HCT116 (cell line): ENCODE data around the gene SPAG6. TPM values are rescaled to one million over a fixed set of nuclear protein-coding genes. Genes with fewer than 3 reads are reported as not detected.

Experiments
- ATAC-seq: fragments of 200-7000 bp; cut with Tn5 transposase; 2 replicates; pipeline ENCODE4 v1.9.1; 2020; ENCODE audit warnings: mild to moderate bottlenecking, moderate library complexity
- BruUV-seq: library from RNA; stranded (reverse); fragments of 400-500 nt; replicated peaks from 2 replicates; lab custom pipeline; 2021; lab: Mats Ljungman, UMichigan
- CTCF ChIA-PET: fragments of 300-600 bp; sonication (Branson Sonifier 250); formaldehyde crosslinking; loops from one replicate; lab custom pipeline; 2021; ENCODE audit warnings: antibody characterized with exemption; lab: Charles Lee
- POLR2A ChIA-PET: fragments of 300-600, 350-600 bp; sonication (Branson Sonifier 250); formaldehyde crosslinking; loops from one replicate; lab custom pipeline; 2021; ENCODE audit warnings: antibody characterized with exemption; lab: Charles Lee
- RAD21 ChIA-PET, 2 experiments: fragments of 300-600 bp; sonication (Branson Sonifier 250); formaldehyde crosslinking; loops; one replicate each; lab custom pipeline; 2023; ENCODE audit warnings: low total read pairs in 2 of 2; ENCODE audit not compliant: uncharacterized antibody in 2 of 2, unreplicated experiment in 2 of 2, low non-redundant PET in 1 of 2; lab: Charles Lee
- DNase-seq: peaks from one replicate; pipeline ENCODE4 v3.0.0-alpha.2; 2010; ENCODE audit warnings: low read depth, low spot score
- H2AFZ ChIP-seq: fragments of 200-600 bp; shearing (Covaris generic), sonication (generic); 2 replicates; pipeline ENCODE4 v1.6.1; 2017; ENCODE audit warnings: low read depth, mixed run types, mixed read lengths, antibody characterized with exemption, low read length; ENCODE audit not compliant: poor library complexity, severe bottlenecking
- H3K27ac ChIP-seq: 2 replicates; pipeline ENCODE4 v1.5.1; 2012; ENCODE audit warnings: low read depth, low read length
- H3K27me3 ChIP-seq: fragments of 200-600 bp; sonication (generic); 2 replicates; pipeline ENCODE4 v1.6.1; 2016; ENCODE audit warnings: mixed run types, low read length, mixed read lengths; ENCODE audit not compliant: insufficient read depth
- H3K36me3 ChIP-seq, 2 experiments: fragments of 200-500 bp in 1 of 2; fragments of 200-600 bp in 1 of 2; sonication (Bioruptor generic) in 1 of 2; sonication (generic) in 1 of 2; 2 replicates each; pipeline versions ENCODE4 v1.5.1 to v1.6.1; 2014 to 2016; ENCODE audit warnings: low read length in 2 of 2, inconsistent platforms in 1 of 2, mixed read lengths in 1 of 2, mixed run types in 1 of 2; ENCODE audit not compliant: insufficient read depth in 2 of 2, control insufficient read depth in 1 of 2
- H3K4me1 ChIP-seq, 2 experiments: fragments of 200-600 bp in 1 of 2; sonication (generic) in 1 of 2; 2 replicates each; pipeline versions ENCODE4 v1.5.1 to v1.6.1; 2012 to 2017; ENCODE audit warnings: low read length in 2 of 2, inconsistent platforms in 1 of 2, mild to moderate bottlenecking in 1 of 2, mixed read lengths in 1 of 2, mixed run types in 1 of 2, moderate library complexity in 1 of 2; ENCODE audit not compliant: insufficient read depth in 2 of 2, control insufficient read depth in 1 of 2
- H3K4me2 ChIP-seq: fragments of 200-600 bp; sonication (generic); 2 replicates; pipeline ENCODE4 v1.6.1; 2017; ENCODE audit warnings: mixed run types, low read length, mixed read lengths
- H3K4me3 ChIP-seq, 2 experiments: fragments of 200-600 bp in 1 of 2; sonication (generic) in 1 of 2; replicated peaks in 1 of 2; 2 replicates each; pipeline ENCODE4 v1.5.1; 2011 to 2016; ENCODE audit warnings: low read length in 2 of 2, control low read depth in 1 of 2, low read depth in 1 of 2, mild to moderate bottlenecking in 1 of 2, mixed read lengths in 1 of 2, mixed run types in 1 of 2
- H3K79me2 ChIP-seq: fragments of 200-600 bp; sonication (generic); 2 replicates; pipeline ENCODE4 v1.6.1; 2017; ENCODE audit warnings: mild to moderate bottlenecking, mixed run types, low read length, moderate library complexity, mixed read lengths; ENCODE audit not compliant: insufficient read depth
- H3K9ac ChIP-seq: fragments of 200-600 bp; sonication (generic); 2 replicates; pipeline ENCODE4 v1.6.1; 2016; ENCODE audit warnings: low read length, mixed read lengths
- H3K9me2 ChIP-seq: fragments of 200-600 bp; sonication (generic), shearing (Covaris generic); 2 replicates; pipeline ENCODE4 v1.6.1; 2017; ENCODE audit warnings: mixed run types, mild to moderate bottlenecking, moderate library complexity; ENCODE audit not compliant: insufficient read depth
- H3K9me3 ChIP-seq, 2 experiments: fragments of 200-500 bp in 1 of 2; fragments of 200-600 bp in 1 of 2; sonication (Bioruptor generic) in 1 of 2; sonication (generic) in 1 of 2; 2 replicates each; pipeline ENCODE4 v1.6.1; 2014 to 2017; ENCODE audit warnings: low read length in 2 of 2, mixed read lengths in 2 of 2, inconsistent platforms in 1 of 2, low read depth in 1 of 2, mild to moderate bottlenecking in 1 of 2, mixed run types in 1 of 2, moderate library complexity in 1 of 2; ENCODE audit not compliant: control insufficient read depth in 1 of 2, insufficient read depth in 1 of 2
- H4K20me1 ChIP-seq: fragments of 200-600 bp; sonication (generic), shearing (Covaris generic); 2 replicates; pipeline ENCODE4 v1.6.1; 2017; ENCODE audit warnings: mixed run types, mild to moderate bottlenecking, moderate library complexity; ENCODE audit not compliant: insufficient read depth
- CBX3 ChIP-seq: IDR thresholded peaks from 2 replicates; pipeline ENCODE4 v1.6.1; 2012; ENCODE audit warnings: low read depth
- EGR1 ChIP-seq: IDR thresholded peaks from 2 replicates; pipeline ENCODE4 v1.6.1; 2012; ENCODE audit warnings: low read depth
- ELF1 ChIP-seq: IDR thresholded peaks from 2 replicates; pipeline ENCODE4 v1.6.1; 2012; ENCODE audit warnings: low read depth, borderline replicate concordance
- EZH2 ChIP-seq: fragments of 200-600 bp; sonication (generic); IDR thresholded peaks from 2 replicates; pipeline ENCODE4 v1.6.1; 2017; ENCODE audit warnings: antibody characterized with exemption, mixed run types
- EZH2phosphoT487 ChIP-seq: fragments of 200-600 bp; IDR thresholded peaks from 2 replicates; pipeline ENCODE4 v1.6.1; 2018; ENCODE audit warnings: antibody characterized with exemption, borderline replicate concordance
- FOSL1 ChIP-seq: IDR thresholded peaks from 2 replicates; pipeline ENCODE4 v1.6.1; 2012; ENCODE audit warnings: low read depth
- MAX ChIP-seq: IDR thresholded peaks from 2 replicates; pipeline ENCODE4 v1.6.1; 2012
- POLR2A ChIP-seq: IDR thresholded peaks from 2 replicates; pipeline ENCODE4 v1.7.0; 2011; ENCODE audit warnings: borderline replicate concordance; ENCODE audit not compliant: insufficient read depth, insufficient read length; ENCODE audit errors: extremely low read depth
- POLR2AphosphoS5 ChIP-seq: IDR thresholded peaks from 2 replicates; pipeline ENCODE4 v1.6.1; 2011; ENCODE audit warnings: mild to moderate bottlenecking, low read depth, low read length, moderate library complexity
- RAD21 ChIP-seq: IDR thresholded peaks from 2 replicates; pipeline ENCODE4 v1.6.1; 2012; ENCODE audit warnings: low read depth, mild to moderate bottlenecking
- TCF7L2 ChIP-seq: IDR thresholded peaks from 2 replicates; pipeline ENCODE4 v1.7.0; 2011; ENCODE audit warnings: borderline replicate concordance, inconsistent platforms; ENCODE audit not compliant: insufficient read depth, insufficient read length; ENCODE audit errors: extremely low read depth
- ZNF274 ChIP-seq: fragments of 200-500 bp; sonication (Bioruptor generic); IDR thresholded peaks from 2 replicates; pipeline ENCODE4 v1.6.1; 2014; ENCODE audit warnings: mild to moderate bottlenecking, low read depth, low read length, inconsistent platforms
- intact Hi-C: fragments of 100-400 bp; cut with micrococcal nuclease; formaldehyde crosslinking; loops from 2 replicates; pipeline ENCODE4 v1.10.0; 2022
- total RNA-seq: library from RNA; stranded (reverse); gene quantifications from one replicate; pipeline ENCODE4 v1.2.1, GENCODE V29; 2021; ENCODE audit not compliant: unreplicated experiment

Gene SPAG6
- total RNA-seq, 1 experiment from 2014 or later, result not detected

- ChIA-PET POLR2A (no interaction called here), RAD21 (no interaction called here), CTCF (no interaction called here)
- no peak for TF ChIP-seq RAD21
- no peak for TF ChIP-seq ZNF274
- TF ChIP-seq ELF1, result no peak
- no peak for TF ChIP-seq EZH2phosphoT487
- TF ChIP-seq CBX3, result no peak
- no peak for TF ChIP-seq TCF7L2
- TF ChIP-seq EZH2, result no peak
- no peak for TF ChIP-seq POLR2A
- no peak for TF ChIP-seq MAX
- no peak for TF ChIP-seq EGR1
- no peak for TF ChIP-seq POLR2AphosphoS5
- no peak for TF ChIP-seq FOSL1
- H3K9ac ChIP-seq, result no peak overlapping the region
- no peak for ATAC-seq
- H3K27me3 ChIP-seq, result no peaks in the 10 kb centered on the region
- H3K79me2 ChIP-seq, result no peaks in the 10 kb centered on the region
- no peak overlapping the region for H3K4me3 ChIP-seq
- H3K27ac ChIP-seq, result no peak overlapping the region
- no TSS peak for BruUV-seq
- H3K4me2 ChIP-seq, result no peak overlapping the region
- no peak for DNase-seq
- intact Hi-C loops, result no loop called here
- no peaks in the 10 kb centered on the region for H3K9me2 ChIP-seq
- no peak overlapping the region for H2AFZ ChIP-seq
- H3K9me3 ChIP-seq, result no peaks in the 10 kb centered on the region
- no peaks in the 10 kb centered on the region for H3K4me1 ChIP-seq
- H3K36me3 ChIP-seq, result no peaks in the 10 kb centered on the region
- H4K20me1 ChIP-seq, result no peaks in the 10 kb centered on the region
Observed at GRCh38 chr10:22464966-22465629, 119.8 kb downstream of the SPAG6 start.
